A204.1 (cell line): ENCODE data around the gene FAM3D.
"Not testable (repeated sequence)": the region's sequence is repeated elsewhere in the genome, so short reads cannot be mapped to it uniquely, and the experiment has no call there.

Source experiments
- FAIRE-seq: peaks from 2 replicates; lab custom pipeline; 2012; peaks lifted over from hg19 to GRCh38; lab: Jason Lieb, UNC

FAM3D gene

DNA sequence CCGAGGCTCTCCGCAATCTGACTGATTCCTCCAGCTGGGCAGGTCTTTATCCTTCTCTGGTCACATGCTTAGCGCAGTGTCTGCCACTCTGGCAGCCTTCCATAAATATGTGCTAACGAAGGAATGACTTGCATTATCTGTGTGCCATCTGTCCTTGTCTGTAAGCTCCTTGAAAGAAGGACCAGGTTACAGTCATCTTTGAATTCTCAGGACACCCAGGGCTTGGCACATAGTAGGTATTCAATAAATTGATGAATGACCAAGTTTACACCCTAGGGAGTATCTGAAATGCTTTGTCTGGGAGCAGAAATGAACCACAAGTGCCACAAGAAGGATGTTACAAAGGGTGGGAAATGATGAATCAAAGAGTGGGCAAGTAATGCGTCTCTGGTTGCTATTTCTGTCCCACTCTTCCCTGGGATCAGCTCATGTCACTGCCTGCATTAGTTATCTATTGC lies 16.5 kb upstream of the FAM3D start:
- no peak for FAIRE-seq

DNA sequence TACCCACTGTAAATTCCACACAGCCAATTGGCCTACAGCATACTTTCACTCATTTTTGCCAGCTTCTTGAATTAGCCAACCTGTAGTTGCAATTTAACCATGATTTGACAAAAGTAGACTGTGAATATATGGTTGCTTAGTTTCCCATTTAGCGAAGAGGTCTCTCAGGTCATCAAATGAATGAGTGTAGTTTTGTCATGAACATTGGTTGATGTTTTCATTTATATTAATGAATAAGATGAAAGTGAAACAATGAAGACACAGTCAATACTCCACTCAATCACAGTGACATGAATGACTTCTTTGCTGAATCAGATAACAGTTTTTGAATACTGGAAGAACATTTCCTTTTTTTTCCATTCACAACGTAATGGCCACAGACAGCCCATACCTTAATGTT lies 15.3 kb upstream of the FAM3D start:
- no peak for FAIRE-seq

DNA sequence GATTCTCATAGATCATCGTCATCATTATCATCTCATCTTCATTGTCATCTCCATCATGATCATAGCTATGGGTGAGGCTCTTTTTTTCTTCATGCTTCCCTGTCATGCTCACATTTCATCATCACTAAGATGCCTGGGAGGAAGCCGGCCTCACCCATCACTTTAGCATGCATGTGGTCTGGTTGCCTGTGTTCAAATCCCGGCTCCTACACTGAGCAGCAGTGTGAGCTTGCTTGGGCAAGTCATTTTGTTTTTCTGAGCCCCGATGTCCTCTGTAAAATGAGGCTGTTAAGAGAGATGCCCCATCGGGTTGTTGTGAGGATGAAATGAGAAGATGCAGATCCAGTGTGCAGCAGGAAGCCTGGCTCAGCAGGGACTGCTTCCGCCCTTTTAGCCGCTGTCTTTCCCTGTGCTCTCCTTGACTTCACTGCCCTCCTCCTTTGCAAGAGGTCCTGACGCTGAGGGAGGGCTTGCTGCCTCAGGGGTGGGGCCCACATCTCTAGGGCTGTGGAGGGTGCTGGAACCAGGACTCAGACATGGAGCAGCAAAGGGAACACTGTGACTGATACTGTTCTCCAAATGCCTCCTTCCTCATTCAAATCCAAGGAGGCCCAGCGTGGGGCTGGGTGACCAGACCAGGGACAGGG lies 14.4 kb upstream of the FAM3D start:
- FAIRE-seq, result no peak

DNA sequence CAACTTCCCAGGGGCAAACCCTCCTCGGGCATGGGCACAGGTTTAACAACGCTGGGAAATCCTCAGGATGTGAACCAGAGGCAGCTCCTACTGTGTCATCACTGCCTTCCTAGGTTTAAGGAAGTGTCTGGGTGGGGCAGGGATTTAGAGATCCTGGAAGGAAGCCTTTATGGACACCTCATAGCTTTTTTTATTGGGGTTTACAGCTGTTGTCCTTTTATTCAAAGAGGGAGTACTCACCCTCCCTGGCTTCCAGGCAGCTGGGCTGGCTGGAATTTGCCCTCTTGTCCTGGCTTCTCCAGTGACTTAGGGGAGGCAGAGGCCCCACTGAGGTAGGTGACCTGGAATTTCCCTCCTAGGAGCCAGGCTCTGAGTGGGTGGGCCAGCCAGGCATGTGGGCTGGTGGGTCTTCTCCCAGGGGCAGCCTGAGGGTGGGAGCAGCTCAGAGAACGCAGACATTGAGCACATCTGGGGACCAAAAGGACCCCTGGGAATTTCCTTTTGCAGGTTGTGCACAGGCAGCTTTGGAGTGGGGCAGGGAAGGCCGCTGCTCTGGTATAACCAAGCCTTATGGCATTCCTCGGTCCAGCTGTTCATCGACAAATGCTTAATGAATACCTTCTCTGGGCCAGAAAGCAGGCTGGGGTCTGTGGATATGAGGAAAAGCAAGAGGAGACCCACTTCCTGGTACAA lies 13.5 kb upstream of the FAM3D start:
- no peak for FAIRE-seq

DNA sequence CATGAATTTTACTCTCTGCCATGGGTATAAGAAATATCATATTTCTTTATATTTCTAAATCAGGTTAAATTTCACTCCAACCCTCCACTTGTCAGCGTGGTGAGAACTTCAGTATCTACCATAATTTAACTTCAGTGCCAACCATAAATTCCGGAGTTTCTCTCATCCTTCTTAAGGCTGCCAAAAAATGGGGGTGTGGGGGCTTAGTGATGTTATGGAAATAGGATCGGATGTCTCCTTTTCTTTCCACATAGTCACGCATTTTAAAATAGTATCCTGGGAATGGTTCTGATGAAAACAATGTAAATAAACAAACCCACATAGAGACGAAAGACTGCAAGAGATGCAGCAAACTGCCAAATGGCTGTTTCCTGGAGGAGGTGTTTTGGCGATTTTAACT lies 12.9 kb upstream of the FAM3D start:
- FAIRE-seq, result no peak

DNA sequence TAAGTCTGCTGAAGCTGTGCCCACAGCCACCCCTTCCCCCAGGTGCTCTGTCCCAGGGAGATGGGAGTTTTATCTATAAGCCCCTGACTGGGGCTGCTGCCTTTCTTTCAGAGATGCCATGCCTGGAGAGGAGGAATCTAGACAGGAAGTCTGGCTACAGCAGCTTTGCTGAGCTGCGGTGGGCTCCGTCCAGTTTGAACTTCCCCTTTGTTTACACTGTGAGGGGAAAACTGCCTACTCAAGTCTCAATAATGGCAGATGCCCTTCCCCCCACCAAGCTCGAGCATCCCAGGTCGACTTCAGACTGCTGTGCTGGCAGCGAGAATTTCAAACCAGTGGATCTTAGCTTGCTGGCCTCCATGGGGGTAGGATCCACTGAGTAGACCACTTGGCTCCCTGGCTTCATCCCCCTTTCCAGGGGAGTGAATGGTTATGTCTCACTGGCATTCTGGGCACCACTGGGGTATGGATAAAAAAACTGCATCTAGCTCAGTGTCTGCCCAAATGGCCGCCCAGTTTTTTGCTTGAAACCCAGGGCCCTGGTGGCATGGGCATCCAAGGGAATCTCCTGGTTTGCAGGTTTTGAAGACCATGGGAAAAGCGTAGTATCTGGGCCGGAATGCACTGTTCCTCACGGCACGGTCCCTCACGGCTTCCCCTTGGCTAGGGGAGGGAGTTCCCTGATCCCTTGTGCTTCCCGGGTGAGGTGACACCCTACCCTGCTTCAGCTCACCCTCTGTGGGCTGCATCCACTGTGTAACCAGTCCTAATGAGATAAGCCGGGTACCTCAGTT lies 11.8 kb upstream of the FAM3D start:
- FAIRE-seq, result not testable (repeated sequence)

DNA sequence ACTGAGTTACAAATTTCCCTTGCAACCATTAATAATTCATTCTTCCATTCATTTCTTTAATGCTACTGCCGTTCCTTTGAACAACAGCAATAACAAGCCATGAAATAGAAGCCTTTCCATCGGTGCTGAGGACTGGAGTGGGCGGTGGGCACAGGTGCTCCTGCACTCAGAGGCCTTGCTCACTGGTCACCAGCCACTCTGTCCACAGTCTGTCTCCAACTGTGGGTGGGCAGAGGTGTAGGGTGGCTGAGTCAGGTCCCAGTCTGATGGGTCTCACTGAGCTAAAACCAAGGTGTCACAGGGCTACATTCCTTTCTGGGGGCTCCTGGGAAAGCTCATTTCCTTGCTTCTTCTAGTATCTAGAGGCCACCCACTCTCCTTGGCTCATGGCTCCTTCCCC lies 6.3 kb upstream of the FAM3D start:
- FAIRE-seq, result no peak

DNA sequence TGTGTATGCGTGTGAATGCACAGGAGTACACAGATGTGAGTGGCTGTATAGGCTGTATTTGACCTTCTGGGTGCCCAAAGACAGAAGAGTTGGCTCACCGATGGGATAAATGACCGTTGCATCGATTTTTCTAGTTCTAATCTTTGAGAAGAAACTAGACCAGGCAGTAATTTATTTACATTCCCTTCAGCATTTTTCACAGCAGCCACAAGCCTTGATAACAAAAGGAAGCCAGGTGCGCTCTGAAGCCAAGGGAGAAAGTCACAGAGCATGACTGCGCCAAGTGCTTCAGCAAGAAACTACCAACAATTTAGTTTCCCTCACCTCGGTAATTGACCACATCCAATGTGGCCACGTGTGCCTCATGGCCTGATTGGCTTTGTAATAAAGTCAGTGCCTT lies 5.9 kb upstream of the FAM3D start:
- FAIRE-seq, result no peak

DNA sequence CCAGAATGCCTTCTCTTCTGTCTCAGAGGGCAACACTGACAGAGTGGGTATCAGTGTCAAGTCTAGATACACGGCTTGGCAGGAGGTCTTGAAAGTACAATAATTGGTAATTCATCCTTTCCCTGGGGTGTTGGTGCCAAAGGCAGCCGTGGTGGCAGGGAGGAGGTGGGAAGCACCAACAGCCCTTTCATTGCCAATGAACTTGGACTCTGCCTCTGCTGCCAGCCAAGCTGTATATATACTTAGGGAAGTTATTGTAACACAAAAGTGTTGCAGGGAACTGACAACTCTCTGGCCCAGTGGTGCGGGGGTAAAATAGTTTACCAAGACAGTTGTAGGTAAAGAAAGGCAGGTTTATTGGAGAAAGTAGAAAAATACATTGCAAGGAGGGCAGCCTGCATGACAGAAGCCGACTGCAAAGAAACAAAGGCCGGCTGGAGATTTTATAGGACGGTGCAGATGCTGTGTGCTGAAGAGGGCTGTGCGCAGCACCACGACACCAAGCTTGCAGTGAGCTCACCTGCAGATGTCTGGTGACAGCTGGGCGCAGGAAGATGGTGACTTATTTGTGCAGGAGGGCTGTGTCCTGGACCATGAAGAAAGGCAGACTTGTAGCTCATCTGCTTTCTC lies 4.0 kb upstream of the FAM3D start:
- FAIRE-seq, result no peak

DNA sequence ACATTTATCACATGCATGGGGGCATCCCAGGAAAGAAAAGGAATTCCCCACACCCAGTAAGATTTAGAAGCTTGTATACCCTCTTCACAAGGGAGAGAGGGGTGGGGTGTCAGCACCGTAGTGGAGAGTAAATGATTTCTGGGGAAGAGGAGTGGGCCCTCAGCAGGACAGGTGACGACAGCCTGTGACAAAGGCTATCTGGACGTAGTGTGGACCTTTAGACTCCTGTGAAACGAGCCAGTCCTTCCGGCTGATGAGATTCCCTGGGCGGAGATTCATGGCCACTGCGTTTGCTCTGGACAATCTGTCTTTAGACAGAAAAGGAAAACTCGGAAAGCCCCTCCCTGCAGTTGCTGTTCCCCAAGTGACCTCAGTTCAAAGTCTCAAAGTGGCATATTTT lies 1.7 kb upstream of the FAM3D start:
- no peak for FAIRE-seq

DNA sequence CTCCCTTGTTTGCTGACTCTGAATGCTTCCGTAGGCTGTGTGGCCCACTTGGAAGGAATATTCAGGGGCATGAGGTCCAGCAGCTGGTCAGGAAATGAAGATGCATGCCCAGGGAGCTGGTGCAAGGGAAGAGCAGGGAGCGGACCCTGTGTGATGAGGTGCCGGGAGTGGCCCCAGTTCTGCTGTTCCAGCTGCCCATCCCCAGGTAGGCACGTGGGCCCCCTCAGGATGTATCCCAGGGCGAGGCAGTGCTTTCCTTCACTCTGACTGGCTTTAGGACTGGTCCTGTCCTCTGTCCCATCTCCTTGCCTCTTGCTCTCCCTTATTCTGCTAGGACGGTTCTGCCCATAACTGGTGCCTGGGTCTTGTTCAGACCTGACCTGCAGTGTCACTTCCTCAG lies 1.1 kb upstream of the FAM3D start:
- no peak for FAIRE-seq

DNA sequence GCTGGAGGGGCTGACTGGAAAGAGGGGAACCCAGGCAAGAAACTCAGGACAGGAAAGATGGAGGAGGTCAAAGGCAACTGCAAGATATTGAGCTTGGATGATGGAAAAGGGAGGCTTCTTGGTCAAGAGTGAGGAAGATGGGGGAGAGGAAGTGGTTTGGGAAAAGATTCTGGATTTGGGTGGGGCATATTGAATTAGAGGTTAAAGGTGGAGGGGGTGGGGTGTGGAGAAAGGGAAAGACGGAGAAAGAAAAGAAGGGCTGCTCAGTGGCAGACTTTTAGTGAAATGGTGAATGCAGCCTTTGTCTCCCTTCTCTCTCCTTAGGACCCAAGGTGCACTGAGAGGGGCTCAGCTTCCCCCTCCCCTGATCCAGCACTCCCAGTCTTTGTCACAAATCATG lies 655 bp upstream of the FAM3D start:
- FAIRE-seq, result no peak

DNA sequence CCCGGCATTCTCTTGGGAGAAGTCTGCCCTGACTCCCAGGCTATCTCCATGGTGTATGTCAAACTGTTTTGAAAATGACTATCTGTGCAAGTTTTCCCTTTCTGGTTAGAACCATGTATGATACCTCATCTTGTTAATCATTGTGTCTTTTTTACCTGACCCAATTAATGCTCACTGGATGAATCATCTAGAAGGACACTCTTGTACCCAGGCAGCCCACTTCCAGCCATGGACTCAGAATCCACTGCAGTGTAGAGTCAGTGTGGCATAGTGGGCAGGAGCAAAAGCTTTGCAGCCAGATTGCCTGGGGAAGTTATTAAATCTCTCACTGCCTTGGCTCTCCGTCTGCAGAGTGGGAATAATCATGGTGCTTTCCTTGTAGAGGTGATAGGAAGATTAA lies 1.2 kb downstream of the FAM3D start:
- no peak for FAIRE-seq

DNA sequence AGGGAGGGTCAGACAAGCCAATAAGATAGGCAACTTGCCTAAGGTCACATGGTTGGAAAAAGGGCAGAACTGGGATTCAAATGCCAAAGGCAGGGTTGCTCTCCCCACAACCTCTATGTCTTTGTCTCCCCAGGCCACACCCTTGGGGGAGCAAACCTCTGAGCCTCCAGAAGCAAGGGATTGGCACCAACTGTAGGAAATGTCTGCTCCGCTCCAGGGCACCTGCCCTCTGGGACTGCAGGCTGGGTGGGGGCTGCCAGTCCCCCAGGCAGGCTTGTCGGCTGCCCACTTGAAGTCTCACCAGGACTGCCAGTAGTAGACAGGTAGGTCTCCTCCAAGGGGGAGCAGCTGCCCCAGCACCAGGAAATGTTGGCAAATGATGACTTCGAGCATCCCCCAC lies 2.0 kb downstream of the FAM3D start:
- no peak for FAIRE-seq

DNA sequence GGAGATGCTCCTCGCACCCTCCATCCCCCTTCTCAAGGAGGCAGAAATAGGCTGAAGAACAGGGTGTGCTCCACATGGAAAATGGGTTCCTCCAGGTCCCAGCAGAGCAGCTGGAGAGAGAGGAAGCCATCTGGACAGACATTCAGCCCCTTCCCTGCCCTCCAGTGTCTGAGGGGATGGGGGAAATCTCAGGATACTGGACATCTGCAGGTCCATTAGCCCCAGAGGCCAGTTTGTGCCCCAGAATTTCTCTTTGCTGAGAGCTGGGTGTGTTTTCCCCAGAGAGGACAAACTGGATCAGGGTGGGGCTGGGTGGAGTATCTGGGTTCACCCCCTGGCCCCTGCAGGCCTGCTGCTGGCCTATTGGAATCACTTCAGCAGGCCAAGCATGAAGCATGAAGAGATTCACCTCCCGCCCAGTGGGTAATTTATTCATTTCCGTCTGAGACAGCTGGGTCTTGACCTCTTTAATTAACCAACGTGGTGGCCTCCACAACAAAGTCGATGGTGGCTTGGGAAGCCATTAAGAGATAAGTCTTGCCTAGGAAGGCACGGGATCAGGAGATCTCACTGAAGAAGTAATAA lies 4.6 kb downstream of the FAM3D start:
- FAIRE-seq, result no peak

DNA sequence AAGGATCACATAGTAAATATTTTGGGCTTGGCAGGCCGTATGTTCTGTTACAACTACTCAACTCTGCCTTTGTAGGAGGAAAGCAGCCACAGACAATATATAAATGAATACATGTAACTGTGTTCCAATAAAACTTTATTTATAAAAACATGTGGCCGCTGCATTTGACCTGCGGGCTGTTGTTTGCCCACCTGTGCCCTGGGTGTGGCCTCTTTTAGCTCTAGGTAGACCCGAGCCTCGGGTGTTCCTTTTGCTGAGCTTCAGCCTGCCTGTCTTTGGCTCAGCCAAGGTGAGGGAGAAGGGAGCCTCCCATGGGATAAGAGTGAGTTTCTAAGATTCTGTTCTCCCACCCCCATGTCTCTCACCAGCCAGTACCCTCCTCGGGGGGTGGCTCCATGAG lies 5.6 kb downstream of the FAM3D start:
- no peak for FAIRE-seq

DNA sequence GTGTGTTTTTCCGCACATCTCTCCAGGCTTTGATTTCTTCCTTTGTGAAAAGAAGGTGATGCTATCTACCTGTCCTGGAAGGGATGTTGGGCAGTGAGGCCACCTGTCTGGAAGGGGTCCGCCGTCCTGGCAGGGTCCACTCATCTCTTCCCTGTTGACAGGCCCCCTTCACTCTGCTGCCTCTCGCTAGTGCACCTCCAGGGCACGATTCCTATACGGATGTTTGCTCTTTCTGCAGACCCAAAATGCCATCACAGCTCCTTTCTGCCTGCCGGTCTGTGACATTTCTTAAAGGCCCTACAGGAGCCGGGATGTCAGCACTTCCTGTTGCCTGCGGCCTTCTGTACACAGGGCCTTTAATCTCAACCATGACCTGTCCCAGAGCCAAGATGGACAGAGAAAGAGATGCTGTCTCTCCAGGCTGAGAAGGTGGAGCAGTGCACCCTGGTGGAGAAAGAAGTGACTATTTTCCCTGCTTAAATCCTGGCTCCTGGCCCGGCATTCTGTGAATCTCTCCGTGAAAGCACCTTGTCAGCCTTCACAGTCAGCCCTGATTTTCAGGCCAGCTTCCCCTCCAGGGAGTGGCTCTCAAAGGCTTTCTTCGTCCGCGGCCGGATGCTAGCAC lies 7.4 kb downstream of the FAM3D start:
- FAIRE-seq, result no peak

DNA sequence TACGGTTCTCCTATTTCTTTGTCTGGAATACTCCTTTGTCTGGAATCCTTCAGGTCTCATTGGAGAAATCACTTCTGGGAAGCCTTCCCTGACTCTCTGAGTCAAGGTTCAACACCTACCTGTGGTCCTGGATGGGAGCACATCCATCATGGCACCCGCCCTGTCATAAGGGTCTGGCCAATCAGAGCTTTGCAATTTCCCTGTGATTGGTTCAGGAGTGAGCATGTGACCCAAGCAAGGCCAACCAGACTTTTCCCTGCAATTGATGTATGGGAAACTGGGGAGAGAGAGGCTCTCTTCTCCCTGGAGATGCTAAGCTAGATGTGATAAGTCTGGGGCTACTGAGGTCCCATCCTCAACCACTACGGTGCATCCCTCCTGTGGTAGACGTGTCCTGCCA lies 8.1 kb downstream of the FAM3D start:
- FAIRE-seq, result no peak

DNA sequence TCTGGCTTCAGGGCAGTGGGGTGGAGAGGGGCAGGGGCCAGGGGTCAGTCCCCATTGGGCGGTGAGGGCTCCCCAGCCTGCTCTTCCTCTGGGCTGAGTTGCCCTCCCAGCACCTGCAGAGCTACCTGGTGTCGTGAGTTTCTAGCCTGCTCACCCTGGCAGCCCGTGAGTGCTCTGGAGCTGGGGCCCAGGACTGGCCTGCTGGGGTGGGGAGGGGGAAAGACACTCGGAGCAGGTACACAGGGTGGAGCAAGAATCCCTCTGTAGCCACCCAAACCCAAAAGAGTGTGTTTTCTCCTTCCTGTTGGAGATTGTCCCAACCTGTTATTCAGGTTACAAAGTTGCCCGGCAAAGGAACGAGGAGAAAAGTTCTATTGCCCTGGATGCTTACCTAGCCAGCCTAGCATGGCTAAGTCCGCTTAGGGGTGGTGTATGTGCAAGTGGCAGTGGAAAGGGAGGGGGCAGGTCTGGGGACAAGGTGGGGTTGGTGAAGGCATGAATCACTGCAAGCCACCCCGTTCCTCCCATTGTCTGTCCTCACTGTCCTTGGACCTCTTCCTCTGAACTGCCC lies 8.9 kb downstream of the FAM3D start:
- no peak for FAIRE-seq

DNA sequence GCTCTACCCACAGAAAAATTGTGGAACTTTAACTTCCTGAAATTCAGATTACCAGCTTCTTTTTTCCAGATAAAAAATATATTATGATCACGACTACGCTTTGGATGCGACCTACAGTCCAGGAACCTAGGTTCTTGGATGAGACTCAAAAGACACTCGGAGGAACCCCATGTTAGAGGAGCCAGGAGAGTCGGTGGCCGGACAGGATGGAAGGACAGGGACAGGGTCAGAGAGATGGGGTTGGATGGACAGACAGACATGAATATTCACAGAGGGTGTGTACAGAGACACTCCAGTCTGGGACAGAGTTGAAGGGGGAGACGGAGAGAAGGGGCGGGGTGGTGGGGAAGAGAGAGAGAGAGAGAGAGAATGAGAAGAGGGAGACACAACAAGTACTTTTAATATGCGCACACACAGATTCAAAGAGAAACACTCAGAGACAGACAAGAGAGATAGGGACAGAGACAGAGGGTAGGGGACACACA lies 9.5 kb downstream of the FAM3D start:
- FAIRE-seq, result no peak

DNA sequence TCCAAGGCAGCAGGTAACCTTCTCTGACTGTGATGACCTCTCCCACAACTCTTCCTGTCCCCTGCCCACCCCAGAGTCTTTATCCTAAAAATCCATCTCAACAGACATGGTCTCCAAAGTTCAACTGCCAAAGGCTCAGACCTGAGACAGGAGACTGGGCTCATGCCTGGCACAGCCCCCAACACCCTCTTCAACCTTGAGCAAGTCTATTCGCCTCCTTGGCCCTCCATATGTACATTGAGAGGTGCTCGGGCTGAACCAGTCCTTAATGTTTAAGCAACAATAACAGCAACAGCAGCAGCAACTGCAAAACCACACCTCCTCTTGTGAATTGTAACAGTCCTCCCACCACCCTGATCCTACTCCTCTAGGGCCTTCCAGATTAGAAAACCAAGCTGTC lies 9.9 kb downstream of the FAM3D start:
- FAIRE-seq, result no peak

DNA sequence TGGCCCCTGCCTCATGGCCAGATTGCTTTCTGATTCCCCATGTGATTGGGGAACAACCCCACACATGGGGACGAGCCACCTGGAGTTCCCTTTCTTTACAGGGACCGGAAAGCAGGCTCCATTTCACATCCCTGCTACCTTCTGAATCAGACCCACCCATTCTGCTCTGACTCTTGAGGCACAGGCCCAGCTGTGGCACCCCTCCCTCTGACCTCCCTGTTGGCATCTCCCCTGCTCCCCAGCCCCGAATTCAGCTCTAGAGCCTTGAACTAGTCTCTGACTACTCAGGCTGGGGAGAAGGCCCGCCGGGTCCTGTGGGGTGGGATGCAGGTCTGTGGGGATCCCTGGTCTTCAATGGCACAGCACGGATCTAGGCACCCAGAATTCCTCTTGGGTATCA lies 12.1 kb downstream of the FAM3D start:
- FAIRE-seq, result no peak
